Measurements from ENCODE around the gene PANX2. TPM values are rescaled to one million over a fixed set of nuclear protein-coding genes. Genes with fewer than 3 reads are reported as not detected.

Gene PANX2
- total RNA-seq, 1 experiment from 2014 or later = 2.6 TPM

GRCh38 chr22:50184004-50184901 lies 13.7 kb downstream of the PANX2 start:
- peaks cover 18% of the 10 kb centered on the region; the same call in 1 of the 2 replicates for H3K4me1 ChIP-seq
- ChIA-PET POLR2A (no interaction called here), CTCF (no interaction called here)
- H3K9me3 Mint-ChIP-seq (ENCODE audit: unreplicated experiment) = no peaks in the 10 kb centered on the region
- no peak overlapping the region for H3K27ac Mint-ChIP-seq (ENCODE audit: unreplicated experiment)
- no peaks in the 10 kb centered on the region for H3K36me3 ChIP-seq (ENCODE audit: control insufficient read depth, insufficient read depth, low read length)
- peaks cover 7% of the 10 kb centered on the region for H3K4me1 Mint-ChIP-seq (ENCODE audit: low read depth, unreplicated experiment)
- BruUV-seq (replicated peaks) = no TSS peak
- H3K27me3 ChIP-seq (replicated peaks; ENCODE audit: control insufficient read depth, insufficient read depth, low read length) = no peaks in the 10 kb centered on the region
- peaks cover 6% of the 10 kb centered on the region for H3K36me3 Mint-ChIP-seq (ENCODE audit: insufficient read depth, unreplicated experiment)
- no peaks in the 10 kb centered on the region for H3K9me3 ChIP-seq
- no peak for TF ChIP-seq CTCF (IDR thresholded peaks at IDR 0.05; ENCODE audit: insufficient read depth in 1 of 2, low read depth in 1 of 2, low read length in 1 of 2, severe bottlenecking in 1 of 2, unreplicated experiment in 1 of 2)
- no peak for DNase-seq
- H3K27me3 Mint-ChIP-seq (ENCODE audit: insufficient read depth, unreplicated experiment) = no peaks in the 10 kb centered on the region
- H3K4me3 Mint-ChIP-seq (ENCODE audit: unreplicated experiment) = peak overlapping the region; percentile 26
- H3K4me3 ChIP-seq (ENCODE audit: low read depth, low read length) = no peak overlapping the region
- intact Hi-C loops (cut with micrococcal nuclease; ENCODE audit: unreplicated experiment) = no loop called here

- intact Hi-C loops (cut with micrococcal nuclease; ENCODE audit: unreplicated experiment) = no loop called here
- BruUV-seq (replicated peaks) = no TSS peak
- no peaks in the 10 kb centered on the region for H3K27me3 Mint-ChIP-seq (ENCODE audit: insufficient read depth, unreplicated experiment)
- no peaks in the 10 kb centered on the region for H3K9me3 Mint-ChIP-seq (ENCODE audit: unreplicated experiment)
- no peaks in the 10 kb centered on the region for H3K36me3 ChIP-seq (ENCODE audit: control insufficient read depth, insufficient read depth, low read length)
- H3K4me3 ChIP-seq (ENCODE audit: low read depth, low read length) = no peak overlapping the region
- CTCF ChIA-PET = no interaction called here
- TF ChIP-seq CTCF (IDR thresholded peaks at IDR 0.05; ENCODE audit: insufficient read depth in 1 of 2, low read depth in 1 of 2, low read length in 1 of 2, severe bottlenecking in 1 of 2, unreplicated experiment in 1 of 2) = no peak
- no peaks in the 10 kb centered on the region for H3K27me3 ChIP-seq (replicated peaks; ENCODE audit: control insufficient read depth, insufficient read depth, low read length)
- H3K4me3 Mint-ChIP-seq (ENCODE audit: unreplicated experiment) = peak overlapping the region; percentile 26
- H3K4me1 Mint-ChIP-seq (ENCODE audit: low read depth, unreplicated experiment) = peaks cover 1% of the 10 kb centered on the region
- POLR2A ChIA-PET = no interaction called here
- no peak overlapping the region for H3K27ac Mint-ChIP-seq (ENCODE audit: unreplicated experiment)
- peaks cover 12% of the 10 kb centered on the region; the same call in 1 of the 2 replicates for H3K4me1 ChIP-seq
- DNase-seq = no peak
- H3K36me3 Mint-ChIP-seq (ENCODE audit: insufficient read depth, unreplicated experiment) = peaks cover 6% of the 10 kb centered on the region
- no peaks in the 10 kb centered on the region for H3K9me3 ChIP-seq
These were observed 14.4 kb downstream of the PANX2 start for GRCh38 chr22:50184902-50185374.

- no peaks in the 10 kb centered on the region for H3K9me3 ChIP-seq
- H3K36me3 ChIP-seq (ENCODE audit: control insufficient read depth, insufficient read depth, low read length) = no peaks in the 10 kb centered on the region
- Mint-ChIP-seq H3K4me3 (ENCODE audit: unreplicated experiment) (peak within 1 kb of the TSS; percentile 85), H3K27ac (ENCODE audit: unreplicated experiment) (peak within 1 kb of the TSS; percentile 86), H3K9me3 (ENCODE audit: unreplicated experiment) (no peaks in the 10 kb centered on the region), H3K36me3 (ENCODE audit: insufficient read depth, unreplicated experiment) (peaks cover 6% of the 10 kb centered on the region), H3K27me3 (ENCODE audit: insufficient read depth, unreplicated experiment) (no peaks in the 10 kb centered on the region), H3K4me1 (ENCODE audit: low read depth, unreplicated experiment) (no peaks in the 10 kb centered on the region)
- intact Hi-C loops (cut with micrococcal nuclease; ENCODE audit: unreplicated experiment) = no loop called here
- BruUV-seq (replicated peaks) = no TSS peak
- ChIA-PET POLR2A (no interaction called here), CTCF (no interaction called here)
- peak within 1 kb of the TSS; percentile 76 for H3K4me3 ChIP-seq (ENCODE audit: low read depth, low read length)
- DNase-seq = peak; percentile 86 to 92
- TF ChIP-seq CTCF (IDR thresholded peaks at IDR 0.05; ENCODE audit: insufficient read depth in 1 of 2, low read depth in 1 of 2, low read length in 1 of 2, severe bottlenecking in 1 of 2, unreplicated experiment in 1 of 2) = no peak
- peaks cover 11% of the 10 kb centered on the region; the same call in 1 of the 2 replicates for H3K4me1 ChIP-seq
- no peaks in the 10 kb centered on the region for H3K27me3 ChIP-seq (replicated peaks; ENCODE audit: control insufficient read depth, insufficient read depth, low read length)
These were observed 15.0 kb downstream of the PANX2 start, which contains the start of gene TRABD for GRCh38 chr22:50185375-50186087. TSS of gene TRABD (plus strand) at chr22:50185913. CDS start at chr22:50193061, 7,148 bp downstream.

Measured in Caco-2 (cell line).